K562 (cell line): ENCODE measurements around the gene CROCC2.

Source experiments
- CTCF ChIP-seq, 3 experiments: IDR thresholded peaks in 2 of 3; conservative IDR thresholded peaks in 1 of 3; 2 replicates each; pipeline ENCODE4 v1.5.1; 2011 to 2012; ENCODE audit warnings: low read length in 3 of 3, mild to moderate bottlenecking in 3 of 3, control low read depth in 2 of 3, improper control_type of control experiment in 1 of 3, inconsistent platforms in 1 of 3, low read depth in 1 of 3, mixed read lengths in 1 of 3, moderate library complexity in 1 of 3; ENCODE audit not compliant: insufficient read depth in 2 of 3
- DNMT1 ChIP-seq: fragments of 450-650 bp; IDR thresholded peaks from 2 replicates; pipeline ENCODE4 v1.6.1; 2016; ENCODE audit warnings: antibody characterized with exemption, mild to moderate bottlenecking
- E2F4 ChIP-seq: sonication (generic); formaldehyde crosslinking; IDR thresholded peaks from 2 replicates; pipeline ENCODE4 v1.8.0; 2022; ENCODE audit warnings: mild to moderate bottlenecking, low read depth, missing genetic modification reagents
- ELF4 ChIP-seq: fragments of 450-650 bp; formaldehyde crosslinking; IDR thresholded peaks from 2 replicates; pipeline ENCODE4 v1.4.0; 2022; ENCODE audit warnings: missing genetic modification characterization
- EP300 ChIP-seq: IDR thresholded peaks from 2 replicates; pipeline ENCODE4 v1.6.1; 2012; ENCODE audit warnings: low read length, improper control_type of control experiment
- KLF1 ChIP-seq: fragments of 450-650 bp; IDR thresholded peaks from 2 replicates; pipeline ENCODE4 v1.6.1; 2016; ENCODE audit warnings: missing genetic modification characterization, missing compliant biosample characterization
- L3MBTL2 ChIP-seq: fragments of 450-650 bp; IDR thresholded peaks from 2 replicates; pipeline ENCODE4 v1.6.1; 2016; ENCODE audit warnings: mild to moderate bottlenecking, moderate library complexity
- NONO ChIP-seq, 2 experiments: fragments of 200-400 bp in 1 of 2; fragments of 450-650 bp in 1 of 2; formaldehyde crosslinking in 1 of 2; IDR thresholded peaks; 2 replicates each; pipeline ENCODE4 v1.6.1; 2017; ENCODE audit warnings: low read depth in 2 of 2, mild to moderate bottlenecking in 2 of 2, moderate library complexity in 2 of 2, low read length in 1 of 2
- POLR2AphosphoS5 ChIP-seq: IDR thresholded peaks from 2 replicates; pipeline ENCODE4 v1.6.1; 2011; ENCODE audit warnings: mild to moderate bottlenecking, low read depth, low read length, moderate library complexity; ENCODE audit not compliant: control insufficient read depth, insufficient read depth
- THRB ChIP-seq: fragments of 450-650 bp; formaldehyde crosslinking; conservative IDR thresholded peaks from 2 replicates; pipeline ENCODE4 v1.4.0; 2022; ENCODE audit warnings: mild to moderate bottlenecking, missing genetic modification characterization
- ZBTB7A ChIP-seq: IDR thresholded peaks from 2 replicates; pipeline ENCODE4 v1.6.1; 2011; ENCODE audit warnings: low read depth, mild to moderate bottlenecking, low read length, moderate library complexity, borderline replicate concordance; ENCODE audit not compliant: control insufficient read depth
- ZNF3 ChIP-seq: fragments of 250-450 bp; sonication (Bioruptor Pico); IDR thresholded peaks from 2 replicates; pipeline ENCODE4 v1.5.0; 2021; ENCODE audit warnings: mild to moderate bottlenecking, moderate library complexity
- ZNF407 ChIP-seq: fragments of 450-650 bp; IDR thresholded peaks from 2 replicates; pipeline ENCODE4 v1.6.1; 2016; ENCODE audit warnings: low read depth

- TF ChIP-seq EP300 (no peak), THRB (CRISPR knock-in tag) (no peak), POLR2AphosphoS5 (no peak), L3MBTL2 (no peak), ZBTB7A (no peak), DNMT1 (no peak), NONO (IDR thresholded peaks at IDR 0.05; ENCODE audit: low read depth in 2 of 2, low read length in 1 of 2) (no peak), ELF4 (CRISPR knock-in tag) (no peak), ZNF407 (no peak), CTCF (IDR thresholded peaks at IDR 0.05 in 2 of 3, conservative IDR thresholded peaks at IDR 0.05 in 1 of 3; ENCODE audit: insufficient read depth in 2 of 3, low read depth in 1 of 3, low read length in 3 of 3) (no peak), E2F4 (no peak), ZNF3 (CRISPR knock-in tag) (no peak), KLF1 (no peak)
These were observed 16.3 kb upstream of the CROCC2 start for GRCh38 chr2:240889601-240890560.
